GM12873 (cell line): Measurements from ENCODE around the gene FAXDC2.

Experiments used
- CTCF ChIP-seq: IDR thresholded peaks from 2 replicates; pipeline ENCODE4 v1.5.1; 2012; ENCODE audit warnings: low read depth, mild to moderate bottlenecking, moderate library complexity, low read length, control low read depth; ENCODE audit not compliant: insufficient read depth; ENCODE audit errors: missing control alignments

The FAXDC2 gene

GRCh38 chr5:154836225-154836624 lies 14.2 kb downstream of the FAXDC2 start:
- TF ChIP-seq CTCF: no peak

GRCh38 chr5:154834053-154834452 lies 16.4 kb downstream of the FAXDC2 start:
- no peak for TF ChIP-seq CTCF

- no peak for TF ChIP-seq CTCF
Observed at GRCh38 chr5:154831451-154831850, 19.0 kb downstream of the FAXDC2 start.

DNA sequence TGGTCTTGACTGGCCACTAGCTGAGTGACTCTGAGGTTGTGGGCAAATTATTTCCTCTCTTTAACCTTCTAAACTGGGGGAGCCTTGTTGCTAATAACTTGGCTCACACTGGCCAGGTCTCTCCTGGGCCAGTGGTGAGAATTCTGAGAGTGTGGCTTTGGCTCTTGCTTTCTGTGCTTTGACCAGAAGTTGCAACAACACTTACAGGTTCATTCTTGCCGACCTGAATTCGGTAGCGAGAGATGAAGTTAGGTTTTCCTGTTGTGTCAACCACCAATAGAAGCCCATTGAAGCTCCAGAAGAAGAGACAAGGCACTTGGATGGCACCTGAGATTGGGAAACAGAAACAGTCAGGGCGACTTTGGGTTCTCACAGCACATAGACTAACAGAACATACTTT lies 19.8 kb downstream of the FAXDC2 start:
- no peak for TF ChIP-seq CTCF

DNA sequence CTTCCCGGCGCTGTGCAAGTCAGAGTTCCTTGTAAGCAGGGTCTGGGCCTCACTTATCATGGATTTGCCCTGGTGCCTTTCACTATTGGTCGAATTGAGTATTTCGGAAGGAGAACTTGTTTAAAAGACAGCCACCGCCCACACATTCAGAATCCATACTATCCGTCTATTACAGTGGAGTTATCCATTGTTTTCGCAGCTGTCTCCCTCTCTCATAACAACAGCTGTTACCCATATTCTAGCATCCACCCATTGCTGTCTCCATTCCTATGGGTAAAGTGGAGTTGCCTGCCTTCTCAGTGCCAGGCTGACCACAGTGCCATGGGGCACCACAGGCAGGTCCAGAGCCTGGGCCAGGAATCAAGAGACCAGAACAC lies 20.2 kb downstream of the FAXDC2 start:
- TF ChIP-seq CTCF: no peak

- no peak for TF ChIP-seq CTCF
Observed at GRCh38 chr5:154829589-154830218, 20.7 kb downstream of the FAXDC2 start.

- no peak for TF ChIP-seq CTCF
Observed at GRCh38 chr5:154829181-154829588, 21.2 kb downstream of the FAXDC2 start.

GRCh38 chr5:154824070-154824469 lies 26.3 kb downstream of the FAXDC2 start:
- TF ChIP-seq CTCF: no peak
